CD4-positive, alpha-beta T cell treated with Interleukin-4 for 4 hours (primary cell): Measurements from ENCODE around the gene KIF22.
"Not testable (repeated sequence)": the region's sequence is repeated elsewhere in the genome, so short reads cannot be mapped to it uniquely, and the experiment has no call there.

ENCODE experiments used
- DNase-seq: peaks from one replicate; pipeline ENCODE4 v3.0.0-alpha.2; 2020

KIF22 gene

DNA sequence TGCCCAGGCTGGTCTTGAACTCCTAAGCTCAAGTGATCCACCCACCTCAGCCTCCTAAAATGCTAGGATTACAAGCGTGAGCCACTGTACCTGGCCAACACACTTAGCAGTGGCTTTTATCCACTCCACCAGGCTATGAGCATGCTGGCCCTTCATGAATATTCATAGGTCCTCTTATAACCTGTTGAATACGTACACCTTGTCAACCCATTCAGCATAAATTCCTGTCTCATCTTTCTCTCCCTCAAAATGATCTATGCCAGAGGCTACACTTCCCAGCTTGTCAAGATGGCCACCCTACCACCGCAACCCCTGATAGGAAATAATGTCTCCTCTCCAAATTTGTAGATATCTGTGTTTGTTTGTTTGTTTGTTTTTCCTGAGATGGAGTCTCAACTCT, 23.5 kb upstream of the KIF22 start:
- no peak for DNase-seq

DNA sequence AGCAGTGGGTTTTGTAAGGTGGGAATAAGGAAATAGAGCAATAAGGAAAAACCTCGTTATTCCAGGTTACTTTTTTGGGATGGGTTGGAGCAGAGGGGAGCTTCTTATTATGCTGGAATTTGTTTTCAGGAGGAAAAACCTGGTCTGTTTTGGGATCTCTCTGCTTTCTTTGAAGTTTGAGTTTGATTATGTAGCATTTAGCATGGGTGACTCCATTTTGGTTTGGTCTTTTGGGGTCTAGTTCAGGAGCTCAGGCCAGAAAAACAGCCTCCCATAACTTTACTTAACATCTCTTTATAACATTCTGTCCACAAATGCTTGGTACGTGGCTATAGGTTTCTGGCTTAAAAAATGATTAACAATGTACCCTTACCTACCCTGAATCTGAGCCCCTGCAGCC, 21.0 kb upstream of the KIF22 start:
- DNase-seq: no peak

DNA sequence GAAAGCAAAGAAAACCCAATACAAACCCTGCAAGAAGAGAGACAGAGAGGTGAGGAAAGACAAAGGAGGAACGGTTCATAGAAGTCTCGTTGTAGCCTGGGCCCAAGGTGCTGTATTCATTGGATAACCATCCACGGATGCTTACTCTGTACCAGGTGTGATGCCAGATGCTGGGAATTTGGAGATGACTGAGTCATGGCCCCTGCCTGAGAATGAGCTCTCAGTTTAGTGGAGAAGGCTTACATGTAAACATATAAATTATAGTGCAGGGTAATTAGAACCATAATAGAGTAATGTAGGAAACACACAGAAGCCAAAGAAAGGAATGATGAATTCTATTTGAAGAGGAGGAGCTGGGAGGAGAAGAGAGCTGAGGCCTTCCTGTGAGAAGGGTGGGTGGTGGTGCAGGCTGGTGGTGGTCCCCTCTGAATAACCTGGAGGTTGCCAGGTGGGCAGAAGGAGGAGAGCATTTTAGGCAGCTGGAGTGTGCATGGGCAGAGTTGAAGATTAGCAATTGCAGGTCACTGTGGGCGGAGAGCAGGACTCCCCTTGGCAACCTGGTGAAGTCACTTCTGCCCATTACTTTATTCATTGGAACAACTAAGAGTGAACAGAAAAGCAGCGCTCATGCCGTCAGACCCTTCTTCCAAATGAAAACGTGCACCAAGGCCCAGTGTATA, 20.2 kb upstream of the KIF22 start:
- DNase-seq: no peak

DNA sequence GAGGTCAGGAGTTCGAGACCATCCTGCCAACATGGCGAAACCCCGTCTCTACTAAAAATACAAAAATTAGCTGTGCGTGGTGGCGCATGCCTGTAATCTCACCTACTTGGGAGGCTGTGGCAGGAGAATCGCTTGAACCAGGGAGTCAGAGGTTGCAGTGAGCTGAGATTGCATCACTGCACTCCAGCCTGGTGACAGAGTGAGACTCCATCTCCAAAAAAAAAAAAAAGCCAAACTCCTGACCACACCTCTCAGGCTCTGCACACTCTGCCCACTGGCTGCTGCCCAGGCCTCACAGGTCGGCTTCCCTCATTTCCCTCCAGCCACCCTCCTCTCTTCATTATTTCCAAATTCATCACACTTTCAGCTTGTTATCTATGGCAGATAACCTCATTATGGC, 18.2 kb upstream of the KIF22 start:
- not testable (repeated sequence) for DNase-seq

DNA sequence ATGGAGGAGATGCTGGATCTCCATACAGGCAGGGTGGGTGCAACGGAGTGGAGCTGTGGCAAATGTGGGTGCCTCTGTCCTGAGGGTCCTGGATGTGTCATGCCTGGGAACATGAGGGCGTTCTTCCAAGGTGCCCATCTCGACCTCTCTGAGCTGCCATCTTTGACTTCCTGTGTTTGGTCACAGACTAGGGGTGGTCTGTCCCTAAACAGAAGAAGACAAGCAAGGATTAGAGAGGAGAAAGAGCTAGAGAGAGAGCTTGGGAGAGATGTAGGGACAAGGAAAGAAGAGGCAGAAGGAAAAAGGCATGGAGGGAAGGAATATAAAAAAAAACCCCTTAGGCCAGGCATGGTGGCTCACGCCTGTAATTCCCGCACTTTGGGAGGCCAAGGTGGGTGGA, 15.8 kb upstream of the KIF22 start:
- DNase-seq: no peak

DNA sequence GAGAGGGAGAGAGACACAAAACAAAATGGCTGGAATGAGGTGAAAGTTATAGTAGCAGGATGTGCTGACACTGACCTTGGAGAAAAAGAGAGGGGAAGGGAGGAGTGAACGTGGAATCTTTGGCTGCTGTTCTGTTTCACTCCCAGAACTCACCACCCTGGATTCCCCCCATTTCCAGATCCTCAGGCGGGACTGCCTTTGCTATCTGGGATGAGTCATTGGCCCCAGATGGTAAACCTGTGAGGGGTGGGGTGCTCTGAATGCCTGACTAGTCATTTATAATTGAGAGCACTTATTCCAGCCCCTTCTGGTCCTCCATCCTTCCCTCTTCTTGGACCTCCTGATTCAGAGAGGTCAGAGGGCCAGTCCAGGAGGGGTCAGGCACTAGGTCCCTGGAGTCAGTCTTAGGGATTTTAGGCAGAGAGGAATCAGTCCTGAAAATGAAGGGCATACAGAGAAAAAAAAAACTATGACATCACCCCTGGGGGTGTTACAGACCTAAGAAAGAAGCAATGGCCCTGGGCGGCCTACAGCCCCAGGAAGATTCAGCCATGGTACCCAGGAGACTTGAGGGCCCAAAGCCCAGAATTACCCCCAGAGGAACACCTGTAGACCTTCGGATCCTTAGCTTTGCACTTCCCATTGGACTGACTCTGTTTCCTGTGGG, 14.7 kb upstream of the KIF22 start:
- DNase-seq: no peak

DNA sequence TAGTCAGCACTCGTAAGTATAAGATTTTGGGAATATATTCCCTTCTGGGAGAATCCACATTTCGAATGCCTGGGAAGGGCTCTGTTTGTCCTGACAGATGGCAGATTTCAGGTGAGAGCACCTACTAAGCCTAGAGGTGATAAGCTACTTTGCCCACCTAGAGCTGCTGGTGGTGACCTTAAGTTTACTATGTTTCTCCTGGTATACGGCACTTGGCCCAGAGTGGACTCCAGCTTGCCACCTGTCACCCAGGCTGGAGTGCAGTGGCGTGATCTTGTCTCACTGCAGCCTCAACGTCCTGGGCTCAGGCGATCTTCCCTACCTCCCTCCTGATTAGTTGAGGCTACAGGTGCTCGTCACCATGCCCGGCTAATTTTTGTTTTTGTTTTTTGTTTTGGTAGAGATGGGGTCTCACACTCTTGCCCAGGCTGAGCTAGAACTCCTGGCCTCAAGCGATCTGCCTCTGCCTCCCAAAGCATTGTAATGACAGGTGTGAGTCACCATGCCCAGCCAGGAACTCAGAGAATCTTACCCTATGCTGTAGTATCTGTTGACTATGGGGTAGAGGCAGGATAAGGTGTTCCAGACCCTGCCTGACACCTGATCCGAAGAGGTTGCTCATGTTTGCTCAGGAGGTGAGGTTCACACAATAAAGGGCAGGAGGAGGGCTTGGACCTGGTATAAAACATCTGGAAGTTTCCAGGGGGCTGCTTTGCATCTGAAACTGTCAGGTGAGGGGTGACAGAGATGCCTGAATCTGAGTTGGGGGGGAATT, 12.8 kb upstream of the KIF22 start, which contains the start of gene ZG16:
Gene ZG16 (plus strand): TSS at position 681 of the 775 bp plus-strand sequence. CDS start 1,011 bp downstream, outside the sequence.
- DNase-seq: no peak

DNA sequence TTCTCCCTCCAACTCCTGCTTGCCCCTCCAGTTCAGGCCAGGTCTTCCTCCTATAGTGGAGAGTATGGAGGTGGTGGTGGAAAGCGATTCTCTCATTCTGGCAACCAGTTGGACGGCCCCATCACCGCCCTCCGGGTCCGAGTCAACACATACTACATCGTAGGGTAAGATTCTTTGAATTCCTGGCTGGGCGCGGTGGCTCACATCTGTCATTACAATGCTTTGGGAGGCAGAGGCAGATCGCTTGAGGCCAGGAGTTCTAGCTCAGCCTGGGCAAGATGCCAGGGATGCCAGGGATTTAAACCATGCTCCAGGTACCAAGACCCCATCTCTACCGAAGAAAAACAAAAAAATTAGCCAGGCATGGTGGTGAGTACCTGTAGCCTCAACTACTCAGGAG, 11.1 kb upstream of the KIF22 start:
- DNase-seq: no peak

DNA sequence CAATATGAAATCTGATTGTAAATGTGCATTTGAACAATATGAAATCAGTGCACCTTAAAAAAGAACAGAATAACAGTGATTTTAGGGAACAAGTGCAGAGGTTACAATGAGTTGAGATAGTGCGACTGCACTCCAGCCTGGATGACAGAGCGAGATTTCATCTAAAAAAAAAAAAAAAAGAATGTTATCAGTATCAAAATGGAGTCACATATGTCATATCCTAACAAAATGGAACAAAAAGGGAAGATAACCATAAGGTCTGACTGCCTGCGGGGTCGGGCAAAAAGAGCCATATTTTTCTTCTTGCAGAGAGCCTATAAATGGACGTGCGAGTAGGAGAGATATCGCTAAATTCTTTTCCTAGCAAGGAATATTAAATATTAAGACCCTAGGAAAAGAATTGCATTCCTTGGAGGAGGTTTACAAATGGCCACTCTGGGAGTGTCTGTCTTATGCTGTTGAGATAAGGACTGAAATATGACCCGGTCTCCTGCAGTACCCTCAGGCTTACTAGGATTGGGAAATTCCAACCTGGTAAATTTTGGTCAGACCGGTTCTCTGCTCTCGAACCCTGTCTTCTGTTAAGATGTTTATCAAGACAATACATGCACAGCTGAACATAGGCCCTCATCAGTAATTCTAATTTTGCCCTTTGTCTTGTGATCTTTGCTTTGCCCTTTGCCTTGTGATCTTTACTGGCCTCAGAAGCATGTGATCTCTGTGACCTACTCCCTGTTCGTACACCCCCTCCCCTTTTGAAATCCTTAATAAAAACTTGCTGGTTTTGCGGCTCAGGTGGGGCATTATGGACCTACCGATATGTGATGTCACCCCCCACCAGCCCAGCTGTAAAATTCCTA, 7.2 kb upstream of the KIF22 start:
- not testable (repeated sequence) for DNase-seq

DNA sequence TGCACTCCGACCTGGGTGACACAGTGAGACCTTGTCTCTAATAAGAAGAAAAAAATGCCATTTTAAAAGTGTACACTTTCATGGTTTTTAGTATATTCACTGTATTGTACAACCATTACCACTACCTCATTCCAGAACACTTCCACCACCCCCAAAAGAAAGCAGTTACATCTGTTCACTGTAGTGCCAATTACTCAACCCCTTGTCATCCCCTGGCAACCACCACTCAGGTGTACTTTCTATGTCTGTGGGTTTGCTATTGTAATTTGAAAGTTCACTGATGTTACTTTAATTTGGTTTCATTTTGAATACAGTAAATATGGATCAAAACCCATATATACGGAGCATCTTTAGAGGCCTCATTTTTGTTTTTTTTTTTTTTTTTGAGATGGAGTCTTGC, 6.4 kb upstream of the KIF22 start:
- DNase-seq: peak; percentile 45

DNA sequence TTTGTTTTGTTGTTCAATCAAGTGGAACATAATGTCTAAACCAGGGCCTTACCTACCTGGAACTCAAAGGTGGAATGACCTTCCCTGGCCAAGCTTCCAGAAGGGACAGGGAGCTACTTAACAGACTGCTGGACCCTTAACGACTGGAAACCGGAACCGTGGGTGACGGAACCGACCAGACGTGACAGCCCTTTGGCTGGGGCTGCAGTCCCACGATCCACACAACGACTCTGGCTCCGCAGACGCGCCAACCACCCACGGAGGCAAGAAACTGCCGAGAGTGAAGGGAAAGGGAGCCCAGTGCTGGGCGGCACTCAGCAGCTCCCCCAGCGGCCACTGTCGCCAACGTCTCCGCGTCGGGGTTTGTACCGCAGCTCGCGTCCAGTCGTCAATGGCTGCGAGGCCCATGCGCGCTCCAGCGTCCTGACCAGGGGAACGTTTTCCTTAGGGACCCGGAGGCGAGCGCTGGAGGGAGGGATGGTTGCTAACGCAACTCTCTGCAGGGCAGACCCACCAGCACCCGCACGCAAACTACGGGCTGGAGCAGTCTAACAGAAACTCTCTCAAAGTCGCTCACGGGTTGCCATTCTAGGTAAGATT, 5.5 kb upstream of the KIF22 start:
- peak; percentile 70 for DNase-seq

DNA sequence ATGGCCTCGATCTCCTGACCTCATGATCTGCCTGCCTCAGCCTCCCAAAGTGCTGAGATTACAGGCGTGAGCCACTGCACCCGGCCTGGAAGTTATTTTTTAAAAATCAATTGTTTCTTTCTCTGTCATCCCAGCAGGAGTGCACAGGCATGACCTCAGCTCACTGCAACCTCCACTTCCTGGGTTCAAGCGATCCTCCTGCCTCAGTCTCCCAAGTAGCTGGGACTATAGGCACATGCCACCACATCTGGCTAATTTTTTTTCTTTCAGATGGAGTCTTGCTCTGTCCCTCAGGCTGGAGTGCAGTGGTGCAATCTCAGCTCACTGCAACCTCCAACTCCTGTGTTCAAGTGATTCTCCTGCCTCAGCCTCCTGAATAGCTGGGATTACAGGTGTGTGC, 3.4 kb upstream of the KIF22 start:
- not testable (repeated sequence) for DNase-seq

DNA sequence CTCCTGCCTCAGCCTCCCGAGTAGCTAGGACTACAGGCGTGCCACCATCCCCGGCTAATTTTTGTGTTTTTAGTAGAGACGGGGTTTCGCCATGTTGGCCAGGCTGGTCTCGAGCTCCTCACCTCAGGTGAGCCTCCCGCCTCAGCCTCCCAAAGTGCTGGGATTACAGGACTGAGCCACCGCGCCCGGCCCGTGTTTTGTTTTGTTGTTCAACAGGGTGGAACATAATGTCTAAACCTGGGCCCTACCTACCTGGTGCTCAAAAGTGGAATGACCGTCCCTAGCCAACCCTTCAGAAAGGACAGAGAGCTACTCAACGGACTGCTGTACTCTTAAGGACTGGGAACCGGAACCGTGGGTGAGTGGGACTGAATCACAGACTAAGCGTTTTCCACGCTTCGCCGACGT, 772 bp upstream of the KIF22 start:
- DNase-seq: no peak

DNA sequence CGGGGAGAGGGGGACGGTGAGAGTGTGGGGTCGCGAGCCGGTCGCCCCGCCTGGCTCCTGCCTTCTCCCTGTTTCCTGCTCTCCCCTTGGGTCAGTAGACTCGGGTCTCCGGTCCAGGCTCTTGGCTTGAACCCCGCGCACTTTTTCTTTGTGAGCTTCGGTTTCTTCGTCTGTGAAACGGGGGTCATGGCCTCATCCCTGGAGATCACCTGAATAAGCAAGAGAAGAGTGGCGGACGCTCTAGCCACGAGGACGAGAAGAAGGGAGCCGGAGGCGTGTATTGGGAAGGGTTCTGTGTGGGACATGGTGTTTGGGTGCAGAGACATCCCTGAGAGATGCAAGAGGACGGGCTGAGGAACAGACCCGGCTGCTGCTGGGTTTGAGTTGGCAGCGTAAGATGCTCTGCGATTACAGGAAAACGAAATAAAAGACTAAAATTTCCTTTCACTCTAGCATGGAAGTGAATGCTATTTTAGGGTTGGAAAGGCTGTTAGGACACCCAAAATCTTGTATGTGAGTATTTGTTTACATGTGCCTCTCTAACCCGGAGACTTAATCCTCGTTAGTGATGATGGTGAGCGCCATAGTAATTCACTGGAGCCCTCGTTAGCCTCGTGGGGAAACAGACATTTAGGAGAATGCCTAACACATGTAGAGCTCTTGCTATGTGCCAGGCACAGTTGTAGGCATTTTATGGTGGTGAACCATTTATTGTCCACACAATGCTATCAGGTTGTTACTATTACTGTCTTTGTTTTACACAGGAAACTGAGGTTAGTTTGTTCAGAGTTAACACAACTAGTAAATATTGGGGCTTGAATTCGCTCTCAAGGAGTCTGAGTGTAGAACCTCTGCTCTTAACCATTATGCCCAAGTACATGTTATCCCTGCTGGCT, 646 bp downstream of the KIF22 start:
- peak; percentile 43 for DNase-seq

DNA sequence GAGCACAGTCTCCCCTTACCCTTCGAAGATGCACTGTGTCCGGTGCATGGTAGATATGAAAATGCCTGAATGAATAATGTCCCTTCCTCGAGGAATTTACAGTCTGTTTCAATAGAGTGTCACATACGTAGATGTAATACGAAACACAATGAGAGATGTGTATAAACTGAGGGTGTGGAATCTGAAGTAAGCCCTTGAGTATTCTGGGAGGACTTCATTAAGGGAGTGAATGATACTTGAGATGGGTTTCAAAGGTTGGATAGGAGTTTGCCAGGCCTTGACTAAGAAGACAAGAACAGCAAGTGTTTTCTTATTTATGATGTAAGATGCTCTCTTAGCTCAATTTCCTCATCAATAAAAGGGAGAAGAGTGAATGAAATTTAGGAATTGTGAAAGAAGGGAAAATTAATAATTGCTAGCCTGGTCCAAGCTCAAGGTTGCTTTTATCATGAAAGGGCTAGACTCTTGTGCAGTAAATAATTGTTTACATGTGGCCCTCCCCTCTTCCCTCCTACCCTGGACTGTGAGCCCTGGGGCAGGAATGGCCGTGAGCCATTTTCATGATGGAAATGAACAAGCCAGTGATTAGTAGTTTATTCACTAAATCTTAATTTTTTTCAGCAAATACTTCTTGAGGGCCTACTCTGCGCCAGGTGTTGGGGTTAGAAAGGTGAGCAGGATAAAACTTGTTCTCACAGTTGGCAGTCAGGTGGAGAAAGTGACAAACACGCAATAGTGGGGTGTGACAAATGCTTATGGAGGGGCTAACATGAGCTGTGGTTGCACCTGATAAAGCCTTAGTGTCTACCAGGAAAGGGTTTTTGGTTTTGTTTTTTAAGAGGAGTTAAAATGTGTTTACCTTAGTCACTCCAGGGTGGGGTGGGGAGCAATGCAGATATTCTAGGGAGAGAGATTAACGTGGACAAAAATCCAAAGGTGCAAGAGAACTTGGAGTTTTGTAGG, 1.6 kb downstream of the KIF22 start:
- DNase-seq: peak; percentile 45

DNA sequence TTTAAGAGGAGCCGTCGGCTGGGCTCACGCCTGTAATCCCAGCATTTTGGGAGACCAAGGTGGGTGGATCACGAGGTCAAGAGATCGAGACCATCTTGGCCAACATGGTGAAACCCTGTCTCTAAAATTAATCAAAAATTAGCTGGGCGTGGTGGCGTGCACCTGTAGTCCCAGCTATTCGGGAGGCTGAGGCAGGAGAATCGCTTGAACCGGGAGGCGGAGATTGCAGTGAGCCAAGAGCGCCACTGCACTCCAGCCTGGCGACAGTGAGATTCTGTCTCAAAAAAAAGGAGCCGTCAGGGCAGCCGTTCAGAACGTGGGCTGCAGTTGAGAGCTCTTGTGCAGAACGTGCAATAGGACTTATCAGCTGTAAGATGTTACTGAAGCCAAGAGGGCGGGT, 2.6 kb downstream of the KIF22 start:
- DNase-seq: not testable (repeated sequence)

DNA sequence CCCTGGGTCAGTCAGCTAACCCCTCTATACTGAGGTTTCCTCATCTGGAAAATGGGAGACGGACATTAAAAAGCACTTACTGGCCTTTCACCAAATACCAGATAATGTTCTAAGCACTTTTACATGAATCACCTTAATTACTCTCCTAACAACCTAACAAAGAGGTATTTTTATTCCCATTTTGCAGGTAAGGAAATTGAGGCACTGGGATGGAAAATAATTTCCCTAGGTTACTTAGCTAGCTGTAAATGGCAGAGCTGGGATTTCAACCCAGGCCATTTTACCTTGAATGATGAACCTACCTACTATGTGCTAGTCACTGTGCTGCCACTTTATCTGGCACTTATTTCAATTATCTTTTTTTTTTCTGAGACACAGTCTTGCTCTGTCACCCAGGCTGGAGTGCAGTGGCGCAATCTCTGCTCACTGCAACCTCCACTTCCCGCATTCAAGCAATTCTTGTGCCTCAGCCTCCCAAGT, 3.7 kb downstream of the KIF22 start:
- no peak for DNase-seq

DNA sequence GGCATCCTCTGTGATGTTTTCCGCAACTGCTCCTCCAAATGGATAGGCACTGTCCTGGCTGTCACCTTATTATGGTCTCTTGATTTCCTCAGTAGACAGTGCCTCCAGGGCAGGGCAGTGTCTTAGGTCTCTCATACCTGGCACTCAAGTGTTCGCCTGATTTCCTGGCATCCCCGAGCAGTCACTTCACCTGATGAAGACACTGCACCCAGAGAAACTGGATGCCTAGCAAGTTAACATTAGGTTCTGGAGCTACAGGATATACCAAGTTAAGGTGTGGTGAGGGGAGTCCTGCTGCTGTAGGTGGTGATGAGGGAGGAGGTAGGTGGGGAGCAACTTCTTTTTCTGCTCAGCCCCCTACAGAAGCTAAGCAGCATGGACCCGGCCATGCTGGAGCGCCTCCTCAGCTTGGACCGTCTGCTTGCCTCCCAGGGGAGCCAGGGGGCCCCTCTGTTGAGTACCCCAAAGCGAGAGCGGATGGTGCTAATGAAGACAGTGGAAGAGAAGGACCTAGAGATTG, 11.9 kb downstream of the KIF22 start:
- DNase-seq: no peak

DNA sequence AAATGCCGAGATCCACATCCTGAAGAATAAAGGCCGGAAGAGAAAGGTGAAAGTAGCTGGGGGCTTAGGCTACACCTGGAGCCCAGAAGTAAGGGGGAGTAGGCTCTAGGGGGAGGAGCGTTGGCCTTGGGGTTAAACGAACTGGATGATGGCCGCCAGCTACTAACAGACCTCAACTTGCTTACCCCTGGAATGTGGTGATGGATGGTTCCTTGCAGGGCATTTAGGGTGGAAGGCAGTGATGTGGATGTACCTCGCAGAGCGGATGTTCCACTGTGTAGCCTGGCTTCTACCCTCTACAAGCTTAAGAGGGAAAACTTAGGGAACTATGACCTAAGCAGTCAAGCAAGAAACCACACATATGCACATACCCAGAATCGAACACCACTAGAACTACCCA, 13.5 kb downstream of the KIF22 start:
- no peak for DNase-seq
